OCI-LY1 (cell line): ENCODE results near the gene ZNF286A.
"Not testable (repeated sequence)": the region's sequence is repeated elsewhere in the genome, so short reads cannot be mapped to it uniquely, and the experiment has no call there.

Experiments
- H2AFZ ChIP-seq: fragments of 200-600 bp; sonication (generic), shearing (Covaris generic); 2 replicates; pipeline ENCODE4 v1.6.0; 2014; ENCODE audit warnings: antibody characterized with exemption, mild to moderate bottlenecking, low read length
- H3F3A ChIP-seq: fragments of 200-600 bp; sonication (generic), shearing (Covaris generic); 2 replicates; pipeline ENCODE4 v1.6.0; 2014; ENCODE audit warnings: mild to moderate bottlenecking, antibody characterized with exemption, low read length, moderate library complexity; ENCODE audit not compliant: insufficient read depth
- H3K27ac ChIP-seq: fragments of 200-600 bp; sonication (generic); 2 replicates; pipeline ENCODE4 v1.5.1; 2014; ENCODE audit warnings: low read length, mixed run types, mild to moderate bottlenecking, low read depth; ENCODE audit not compliant: poor library complexity, severe bottlenecking
- H3K27me3 ChIP-seq: fragments of 200-600 bp; sonication (generic); 2 replicates; pipeline ENCODE4 v1.6.0; 2014; ENCODE audit warnings: antibody characterized with exemption, mild to moderate bottlenecking, low read length, moderate library complexity; ENCODE audit not compliant: insufficient read depth
- H3K36me3 ChIP-seq: fragments of 200-600 bp; sonication (generic); 2 replicates; pipeline ENCODE4 v1.6.1; 2014; ENCODE audit warnings: mild to moderate bottlenecking, antibody characterized with exemption, low read length, moderate library complexity, mixed read lengths; ENCODE audit not compliant: insufficient read depth
- H3K4me1 ChIP-seq: fragments of 200-600 bp; sonication (generic); 2 replicates; pipeline ENCODE4 v1.5.1; 2014; ENCODE audit warnings: mild to moderate bottlenecking, low read length, moderate library complexity; ENCODE audit not compliant: insufficient read depth, severe bottlenecking
- H3K4me2 ChIP-seq: fragments of 200-600 bp; sonication (generic), shearing (Covaris generic); 2 replicates; pipeline ENCODE4 v1.6.1; 2014; ENCODE audit warnings: low read length
- H3K4me3 ChIP-seq: fragments of 200-600 bp; sonication (generic); 2 replicates; pipeline ENCODE4 v1.5.1; 2014; ENCODE audit warnings: low read length, low read depth, mild to moderate bottlenecking, mixed read lengths; ENCODE audit not compliant: poor library complexity, severe bottlenecking
- H3K79me2 ChIP-seq: fragments of 200-600 bp; shearing (Covaris generic); 2 replicates; pipeline ENCODE4 v1.6.1; 2016; ENCODE audit warnings: mixed run types, low read length, mixed read lengths; ENCODE audit not compliant: insufficient read depth
- H3K9ac ChIP-seq: fragments of 200-600 bp; sonication (generic), shearing (Covaris generic); 2 replicates; pipeline ENCODE4 v1.6.1; 2014; ENCODE audit warnings: mild to moderate bottlenecking, low read length, mixed read lengths
- H3K9me2 ChIP-seq: fragments of 200-600 bp; sonication (generic), shearing (Covaris generic); 2 replicates; pipeline ENCODE4 v1.6.1; 2014; ENCODE audit warnings: low read depth, mild to moderate bottlenecking, low read length, mixed read lengths
- H3K9me3 ChIP-seq: fragments of 200-600 bp; shearing (Covaris generic); 2 replicates; pipeline ENCODE4 v1.6.1; 2014; ENCODE audit warnings: low read length, mixed read lengths
- H4K20me1 ChIP-seq: fragments of 200-600 bp; sonication (generic), shearing (Covaris generic); 2 replicates; pipeline ENCODE4 v1.6.0; 2016; ENCODE audit warnings: mild to moderate bottlenecking, low read length; ENCODE audit not compliant: insufficient read depth
- EZH2 ChIP-seq: fragments of 200-600 bp; sonication (generic), shearing (Covaris generic); IDR thresholded peaks from 2 replicates; pipeline ENCODE4 v1.8.0; 2017; ENCODE audit warnings: borderline replicate concordance, mixed run types, mild to moderate bottlenecking, antibody characterized with exemption, low read length, moderate library complexity, mixed read lengths
- TF ChIP-seq, protein P1 (sequence below): fragments of 200-600 bp; sonication (generic), shearing (Covaris generic); IDR thresholded peaks from 2 replicates; pipeline ENCODE4 v1.5.1; 2017; ENCODE audit warnings: mild to moderate bottlenecking, antibody characterized with exemption, low read length, moderate library complexity, mixed read lengths

ZNF286A gene

DNA sequence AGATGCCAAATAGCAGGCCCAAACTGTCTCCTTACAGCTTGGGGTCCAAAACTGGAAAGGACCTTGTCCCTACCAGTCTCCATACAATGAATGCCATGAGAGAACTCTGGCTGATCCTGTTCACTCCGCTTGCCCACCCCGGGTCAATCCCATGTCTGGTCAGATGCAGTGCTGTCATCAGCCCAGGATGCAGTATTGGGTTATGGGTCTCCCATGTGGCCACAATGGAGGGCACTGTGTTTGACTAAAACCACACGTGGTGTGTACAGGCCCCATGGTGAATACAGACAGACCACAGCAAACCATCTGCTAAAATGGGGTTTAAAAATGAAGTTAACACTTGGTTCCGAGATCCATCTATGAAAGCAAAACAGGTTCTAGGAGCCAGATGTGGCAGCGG is 35.9 kb upstream of the ZNF286A start:
- no peak overlapping the region for H3K27ac ChIP-seq
- H3K9me3 ChIP-seq, result no peaks in the 10 kb centered on the region
- no peaks in the 10 kb centered on the region for H3K79me2 ChIP-seq
- H3F3A ChIP-seq, result no peaks in the 10 kb centered on the region
- no peak overlapping the region for H3K9ac ChIP-seq
- no peak overlapping the region for H2AFZ ChIP-seq
- H3K4me3 ChIP-seq, result no peak overlapping the region
- H3K36me3 ChIP-seq, result peaks cover 23% of the 10 kb centered on the region; the same call in 1 of the 2 replicates
- H3K4me2 ChIP-seq, result no peak overlapping the region
- H3K27me3 ChIP-seq, result no peaks in the 10 kb centered on the region
- H4K20me1 ChIP-seq, result no peaks in the 10 kb centered on the region
- H3K9me2 ChIP-seq, result no peaks in the 10 kb centered on the region
- TF ChIP-seq EZH2, result no peak
- TF ChIP-seq, protein P1, sequence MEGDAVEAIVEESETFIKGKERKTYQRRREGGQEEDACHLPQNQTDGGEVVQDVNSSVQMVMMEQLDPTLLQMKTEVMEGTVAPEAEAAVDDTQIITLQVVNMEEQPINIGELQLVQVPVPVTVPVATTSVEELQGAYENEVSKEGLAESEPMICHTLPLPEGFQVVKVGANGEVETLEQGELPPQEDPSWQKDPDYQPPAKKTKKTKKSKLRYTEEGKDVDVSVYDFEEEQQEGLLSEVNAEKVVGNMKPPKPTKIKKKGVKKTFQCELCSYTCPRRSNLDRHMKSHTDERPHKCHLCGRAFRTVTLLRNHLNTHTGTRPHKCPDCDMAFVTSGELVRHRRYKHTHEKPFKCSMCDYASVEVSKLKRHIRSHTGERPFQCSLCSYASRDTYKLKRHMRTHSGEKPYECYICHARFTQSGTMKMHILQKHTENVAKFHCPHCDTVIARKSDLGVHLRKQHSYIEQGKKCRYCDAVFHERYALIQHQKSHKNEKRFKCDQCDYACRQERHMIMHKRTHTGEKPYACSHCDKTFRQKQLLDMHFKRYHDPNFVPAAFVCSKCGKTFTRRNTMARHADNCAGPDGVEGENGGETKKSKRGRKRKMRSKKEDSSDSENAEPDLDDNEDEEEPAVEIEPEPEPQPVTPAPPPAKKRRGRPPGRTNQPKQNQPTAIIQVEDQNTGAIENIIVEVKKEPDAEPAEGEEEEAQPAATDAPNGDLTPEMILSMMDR, result no peak
- H3K4me1 ChIP-seq, result no peaks in the 10 kb centered on the region

- not testable (repeated sequence) for H3K4me3 ChIP-seq, H3K4me1 ChIP-seq, H3K9me2 ChIP-seq, H4K20me1 ChIP-seq, H2AFZ ChIP-seq, H3K27ac ChIP-seq, H3F3A ChIP-seq, H3K9ac ChIP-seq, H3K4me2 ChIP-seq, H3K27me3 ChIP-seq, H3K9me3 ChIP-seq, H3K79me2 ChIP-seq
- peaks cover 11% of the 10 kb centered on the region; the same call in 1 of the 2 replicates for H3K36me3 ChIP-seq
These were observed 30.0 kb upstream of the ZNF286A start for GRCh38 chr17:15669526-15669925.

- not testable (repeated sequence) for H3K4me1 ChIP-seq, H4K20me1 ChIP-seq, H3K4me2 ChIP-seq, H2AFZ ChIP-seq, H3K9ac ChIP-seq, H3K4me3 ChIP-seq, H3K79me2 ChIP-seq, H3K27me3 ChIP-seq, H3K27ac ChIP-seq, H3F3A ChIP-seq, H3K9me2 ChIP-seq, H3K9me3 ChIP-seq
- peaks cover 15% of the 10 kb centered on the region; the same call in 1 of the 2 replicates for H3K36me3 ChIP-seq
These were observed 24.9 kb upstream of the ZNF286A start for GRCh38 chr17:15674640-15675039.

- H3K4me3 ChIP-seq, H4K20me1 ChIP-seq, H3K27ac ChIP-seq, H3K9me3 ChIP-seq, H3F3A ChIP-seq, H3K27me3 ChIP-seq, H3K4me2 ChIP-seq, H3K9ac ChIP-seq, H3K9me2 ChIP-seq, H3K79me2 ChIP-seq, H3K4me1 ChIP-seq, H2AFZ ChIP-seq: not testable (repeated sequence)
- peaks cover 15% of the 10 kb centered on the region; the same call in 1 of the 2 replicates for H3K36me3 ChIP-seq
These were observed 23.6 kb upstream of the ZNF286A start for GRCh38 chr17:15675991-15676390.

DNA sequence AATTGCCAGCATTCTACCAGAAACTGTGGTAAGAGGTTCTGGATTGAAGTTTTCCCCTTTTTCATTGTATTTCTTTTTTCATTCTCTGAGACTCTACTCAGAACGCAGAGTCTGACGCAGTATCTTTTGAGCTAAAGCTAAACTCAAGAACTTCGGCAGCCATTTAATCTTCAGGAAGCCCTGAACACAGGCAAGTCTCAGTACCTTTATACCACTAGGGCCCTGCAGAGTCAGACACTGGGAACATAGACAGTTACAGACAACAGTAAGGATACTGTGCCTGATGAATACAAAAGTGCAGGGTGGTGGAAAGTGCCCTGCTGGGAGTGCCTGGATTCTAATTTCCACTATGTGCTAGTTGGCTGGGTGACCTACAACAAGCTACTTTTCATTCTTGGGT is 16.4 kb upstream of the ZNF286A start:
- H3K9me3 ChIP-seq, H4K20me1 ChIP-seq, H3K9me2 ChIP-seq, H3F3A ChIP-seq, H3K27ac ChIP-seq, H3K36me3 ChIP-seq, H3K27me3 ChIP-seq, H2AFZ ChIP-seq, H3K79me2 ChIP-seq: not testable (repeated sequence)
- H3K9ac ChIP-seq, result peak overlapping the region; percentile 74
- H3K4me2 ChIP-seq, result peak overlapping the region; percentile 69
- H3K4me3 ChIP-seq, result peak overlapping the region; percentile 75
- peaks cover 15% of the 10 kb centered on the region for H3K4me1 ChIP-seq

DNA sequence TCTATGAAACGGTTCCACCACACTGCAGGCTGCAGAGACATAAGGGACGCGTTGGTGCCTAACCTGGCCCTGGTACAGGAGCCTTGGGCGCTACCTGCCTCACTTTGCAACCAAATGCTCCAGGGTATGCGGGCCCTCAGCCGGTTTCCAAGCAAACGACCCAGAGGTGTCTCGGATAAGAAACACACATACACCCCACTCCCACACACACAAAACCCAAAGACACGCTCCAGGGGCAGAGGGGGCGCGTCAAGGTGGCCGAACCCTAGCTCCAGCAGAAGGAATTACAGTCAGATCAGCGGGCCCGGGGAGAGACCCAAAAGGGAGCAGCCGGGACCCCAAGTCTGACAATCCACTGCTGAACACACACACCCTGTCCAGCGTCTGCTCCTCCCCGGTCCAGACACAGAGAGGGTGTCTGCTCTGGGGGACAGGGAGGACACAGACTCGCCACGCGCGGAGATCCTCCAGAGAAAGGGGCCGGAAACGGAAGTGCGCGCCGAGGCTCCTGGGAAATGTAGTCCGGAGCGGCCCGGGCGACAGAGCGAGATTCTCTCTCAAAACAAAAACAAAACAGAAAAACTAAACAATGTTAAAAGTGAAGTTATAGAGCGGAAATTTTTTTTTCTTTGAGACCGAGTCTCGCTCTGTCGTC is 15.6 kb upstream of the ZNF286A start, which contains the start of gene TRIM16:
TRIM16 (minus strand) TSS at position 488 of the 655 bp plus-strand sequence. CDS start 32,702 bp downstream, outside the sequence.
- not testable (repeated sequence) for H3K9me2 ChIP-seq, H3K27ac ChIP-seq, H3K27me3 ChIP-seq, H3F3A ChIP-seq, H4K20me1 ChIP-seq, H3K36me3 ChIP-seq, H3K79me2 ChIP-seq, H3K9me3 ChIP-seq
- H3K4me2 ChIP-seq, result peak within 1 kb of the TSS; percentile 69
- peak within 1 kb of the TSS; percentile 98; the same call in 1 of the 2 replicates for H2AFZ ChIP-seq
- H3K4me1 ChIP-seq, result peaks cover 15% of the 10 kb centered on the region
- peak within 1 kb of the TSS; percentile 74 for H3K9ac ChIP-seq
- H3K4me3 ChIP-seq, result peak within 1 kb of the TSS; percentile 75

GRCh38 chr17:15687494-15687893 is 12.1 kb upstream of the ZNF286A start:
- H3K9ac ChIP-seq, H3K27ac ChIP-seq, H3K27me3 ChIP-seq, H3K36me3 ChIP-seq, H3K4me2 ChIP-seq, H3K79me2 ChIP-seq, H3K9me2 ChIP-seq, H3K9me3 ChIP-seq, H2AFZ ChIP-seq, H4K20me1 ChIP-seq, H3F3A ChIP-seq, H3K4me3 ChIP-seq: not testable (repeated sequence)
- peaks cover 12% of the 10 kb centered on the region for H3K4me1 ChIP-seq
